Right atrium auricular region (tissue), 2 donors: Measurements from ENCODE around the gene PATL2. TPM values are rescaled to one million over a fixed set of nuclear protein-coding genes. Genes with fewer than 3 reads are reported as not detected.

Experiments
- DNase-seq: peaks from one replicate; pipeline ENCODE4 v3.0.0-alpha.2; 2019; ENCODE audit warnings: low spot score
- H3K27ac ChIP-seq, 2 donors: fragments of 200-600 bp; sonication (generic); 1 replicate in 1 of 2; 2 replicates in 1 of 2; pipeline ENCODE4 v1.5.1; 2016 to 2019
- H3K27me3 ChIP-seq, 2 donors: fragments of 200-600 bp; sonication (generic); one replicate each; pipeline versions ENCODE4 v1.5.1 to v1.6.0; 2017 to 2019
- H3K36me3 ChIP-seq: fragments of 200-600 bp; sonication (generic); one replicate; pipeline ENCODE4 v1.5.1; 2016
- H3K4me1 ChIP-seq, 2 donors: fragments of 200-600 bp; sonication (generic); one replicate each; pipeline versions ENCODE4 v1.5.1 to v1.6.0; 2017 to 2019
- H3K4me3 ChIP-seq, 2 donors: fragments of 200-600 bp; sonication (generic); 1 replicate in 1 of 2; 2 replicates in 1 of 2; pipeline ENCODE4 v1.5.1; 2017 to 2019; ENCODE audit warnings: mild to moderate bottlenecking in 1 of 2, moderate library complexity in 1 of 2
- H3K9me3 ChIP-seq, 2 donors: fragments of 200-600 bp; sonication (generic); one replicate each; pipeline ENCODE4 v1.5.1; 2019
- CTCF ChIP-seq, 2 donors: fragments of 200-600 bp; sonication (generic); IDR thresholded peaks; one replicate each; pipeline ENCODE4 v1.5.1; 2019; ENCODE audit warnings: antibody characterized with exemption in 2 of 2
- total RNA-seq, 2 donors: library from RNA; depleted of rRNA; stranded (reverse); fragments of >200 nt; gene quantifications; one replicate each; pipeline ENCODE4 v1.1.0, GENCODE V29; 2016

PATL2 gene
- total RNA-seq, 2 donors from 2014 or later = 0.75 to 4.5 TPM

- Histone ChIP-seq H3K27me3 (no peaks in the 10 kb centered on the region), H3K4me1 (peaks cover 0 to 5% of the 10 kb centered on the region in 2 donors), H3K4me3 (no peak overlapping the region), H3K27ac (no peak overlapping the region), H3K9me3 (no peaks in the 10 kb centered on the region), H3K36me3 (no peaks in the 10 kb centered on the region)
- no peak for DNase-seq
- no peak for TF ChIP-seq CTCF (IDR thresholded peaks at IDR 0.05)
Measured at GRCh38 chr15:44668921-44669320, 42.2 kb downstream of the PATL2 start.

GRCh38 chr15:44667039-44667360 is 44.1 kb downstream of the PATL2 start:
- Histone ChIP-seq H3K27ac (peak overlapping the region in 1 of 2 donors; percentile 35), H3K4me3 (no peak overlapping the region), H3K4me1 (peaks cover 0 to 16% of the 10 kb centered on the region in 2 donors), H3K36me3 (no peaks in the 10 kb centered on the region), H3K9me3 (no peaks in the 10 kb centered on the region), H3K27me3 (no peaks in the 10 kb centered on the region)
- no peak for DNase-seq
- no peak for TF ChIP-seq CTCF (IDR thresholded peaks at IDR 0.05)

DNA sequence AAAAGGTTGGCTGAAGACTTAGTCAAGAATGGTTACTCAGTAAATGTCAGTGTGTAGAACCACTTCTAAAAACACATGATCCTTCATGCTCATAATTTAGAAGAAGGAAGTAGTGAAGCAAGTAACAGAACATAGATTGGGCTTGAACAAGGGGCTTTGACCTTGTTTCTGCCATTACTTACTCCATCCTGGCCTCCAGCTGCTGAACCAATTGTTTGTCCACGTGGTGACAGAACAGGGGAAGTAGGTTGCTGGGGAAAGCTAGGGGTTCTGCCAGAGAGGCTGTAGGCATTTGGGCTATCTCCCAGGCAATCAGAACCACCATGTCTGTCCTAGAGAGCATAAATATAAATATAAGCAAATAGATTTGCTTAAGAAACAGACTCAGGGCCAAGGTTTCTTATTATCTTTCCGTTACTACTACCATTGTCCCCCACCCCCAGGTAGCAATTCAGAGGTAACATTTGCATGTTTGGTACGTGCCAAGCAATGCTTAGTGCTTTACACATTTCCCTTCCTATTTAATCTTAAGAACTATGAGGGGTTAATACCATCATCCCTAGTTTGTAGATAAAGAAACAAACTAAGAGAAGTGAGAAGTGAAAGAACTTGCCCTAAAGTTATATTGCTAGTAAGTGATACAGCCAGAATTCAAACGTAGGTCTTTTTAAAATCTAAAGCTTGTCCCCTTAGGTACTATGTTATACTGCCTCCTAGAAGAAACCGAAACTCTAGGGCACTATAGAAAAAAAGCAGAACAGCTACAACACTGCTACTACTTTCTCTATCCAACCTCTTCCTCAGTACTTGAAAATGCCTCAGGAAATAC is 44.7 kb downstream of the PATL2 start:
- no peaks in the 10 kb centered on the region for H3K27me3 ChIP-seq
- DNase-seq = no peak
- no peaks in the 10 kb centered on the region for H3K36me3 ChIP-seq
- H3K27ac ChIP-seq = peak overlapping the region in 1 of 2 donors; percentile 35
- H3K4me1 ChIP-seq = peaks cover 0 to 21% of the 10 kb centered on the region in 2 donors
- no peak overlapping the region for H3K4me3 ChIP-seq
- no peak for TF ChIP-seq CTCF (IDR thresholded peaks at IDR 0.05)
- H3K9me3 ChIP-seq = no peaks in the 10 kb centered on the region

DNA sequence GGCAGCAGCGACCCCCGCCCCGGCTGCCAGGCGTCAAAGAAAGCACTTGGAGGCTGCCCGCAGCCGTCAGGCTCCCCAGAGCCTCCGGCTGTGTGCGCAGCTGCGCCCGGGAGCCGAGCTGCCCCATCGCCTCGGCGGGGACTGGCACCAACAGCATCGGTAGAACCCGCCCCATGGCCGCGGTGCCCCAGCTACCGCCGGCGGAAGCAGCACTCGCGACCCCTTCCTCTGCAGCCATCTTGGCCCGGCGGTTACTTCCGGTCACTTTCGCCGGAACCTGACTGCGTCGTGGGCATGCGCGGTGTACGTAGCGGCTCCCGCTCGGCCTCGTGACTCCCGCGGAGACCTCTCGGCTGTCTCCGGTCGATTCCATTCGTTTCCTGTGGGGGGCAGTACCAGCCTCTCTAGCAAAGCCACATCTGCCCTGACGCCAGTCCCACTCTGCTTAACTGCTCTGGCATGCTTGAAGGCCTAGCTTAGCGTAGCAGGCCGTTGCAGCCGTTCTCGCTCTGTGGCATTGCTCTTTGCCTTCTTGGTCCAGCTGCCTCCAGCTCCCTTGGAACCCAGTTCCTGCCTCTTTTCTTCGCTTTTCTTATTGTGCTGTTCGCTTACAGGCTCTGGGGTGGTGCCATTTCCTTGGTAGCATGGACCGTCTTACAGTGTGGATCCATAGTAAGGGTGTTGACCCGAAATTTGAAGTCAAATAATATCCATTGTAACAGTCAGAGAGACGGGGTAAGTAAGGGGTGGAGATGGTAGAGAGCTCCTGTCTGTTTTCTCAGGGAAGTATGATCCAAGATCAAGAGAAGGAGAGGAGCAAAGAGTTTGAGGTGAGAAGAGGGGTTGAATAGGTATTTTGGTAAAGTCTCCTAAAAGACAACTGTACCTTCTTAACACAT is 47.5 kb downstream of the PATL2 start, which contains the start of gene SPG11:
TSS of gene SPG11 (minus strand) at position 253 of the 899 bp plus-strand sequence. CDS start at position 238, 15 bp downstream.
- Histone ChIP-seq H3K27ac (peak within 1 kb of the TSS; percentile 98 to 100), H3K36me3 (peaks cover 12% of the 10 kb centered on the region), H3K4me1 (peaks cover 0 to 21% of the 10 kb centered on the region in 2 donors), H3K27me3 (no peaks in the 10 kb centered on the region), H3K4me3 (peak within 1 kb of the TSS; percentile 95), H3K9me3 (no peaks in the 10 kb centered on the region)
- peak; percentile 98 for DNase-seq
- TF ChIP-seq CTCF (IDR thresholded peaks at IDR 0.05) = peak; percentile 93 to 95

DNA sequence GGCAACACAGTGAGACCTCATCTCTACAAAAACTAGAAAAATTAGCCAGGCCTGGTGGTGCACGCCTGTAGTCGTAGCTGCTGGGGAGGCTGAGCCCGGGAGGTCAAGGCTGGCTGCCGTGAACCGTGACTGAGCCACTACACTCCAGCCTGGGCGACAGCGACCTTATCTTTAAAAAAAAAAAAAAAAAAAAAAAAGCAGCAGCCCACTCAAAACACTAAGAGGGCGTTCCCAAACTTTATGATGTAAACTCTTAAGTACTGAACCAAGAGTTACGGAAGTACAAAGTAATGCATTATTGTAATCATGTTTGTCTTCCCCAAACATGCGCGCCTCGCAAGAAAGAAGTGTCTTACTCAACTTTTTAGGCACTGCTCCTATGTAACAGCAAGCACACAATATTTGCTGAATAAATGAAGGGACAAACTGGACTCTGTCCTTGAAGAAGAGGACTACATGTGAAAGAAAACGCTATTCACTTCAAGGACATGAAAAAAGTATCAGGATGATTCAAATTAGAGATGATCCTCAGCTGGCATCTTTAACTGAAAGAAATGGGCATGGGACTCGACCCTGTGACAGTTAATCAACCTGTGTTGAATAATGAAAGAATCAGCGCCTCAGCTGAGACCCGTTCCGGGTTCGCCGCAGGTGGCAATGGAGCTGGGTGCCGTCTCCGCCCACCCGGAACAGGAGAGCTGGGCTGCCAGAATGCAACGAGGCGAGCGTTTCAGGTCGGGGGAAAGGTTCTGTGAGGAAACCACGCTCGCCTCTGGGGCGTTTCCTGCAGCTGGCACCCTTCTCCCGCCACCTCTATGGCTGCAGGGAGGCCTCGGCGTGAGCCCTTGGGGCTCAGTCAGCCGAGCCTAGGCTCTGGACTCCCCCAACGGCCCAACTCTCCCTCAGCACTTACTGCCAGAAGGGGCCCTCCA is 48.4 kb downstream of the PATL2 start:
- DNase-seq = peak; percentile 74
- Histone ChIP-seq H3K9me3 (no peaks in the 10 kb centered on the region), H3K36me3 (peaks cover 19% of the 10 kb centered on the region), H3K27ac (peak overlapping the region; percentile 98 to 100), H3K4me3 (peak overlapping the region; percentile 95), H3K27me3 (no peaks in the 10 kb centered on the region), H3K4me1 (peaks cover 0 to 21% of the 10 kb centered on the region in 2 donors)
- no peak for TF ChIP-seq CTCF (IDR thresholded peaks at IDR 0.05)
